Thoracic aorta (tissue), 2 donors: ENCODE measurements around the gene NPHP4. TPM values are rescaled to one million over a fixed set of nuclear protein-coding genes. Genes with fewer than 3 reads are reported as not detected.

ENCODE experiments used
- ATAC-seq: fragments of 150-250 bp; one replicate; pipeline ENCODE4 v1.8.0; 2017; ENCODE audit warnings: low read depth; ENCODE audit not compliant: insufficient number of reproducible peaks, low FRiP score
- DNase-seq: peaks from one replicate; pipeline ENCODE4 v3.0.0-alpha.2; 2020; ENCODE audit warnings: low spot score
- H3K27ac ChIP-seq, 2 donors: fragments of 200-600 bp; sonication (generic); 1 replicate in 1 of 2; 2 replicates in 1 of 2; pipeline ENCODE4 v1.5.1; 2016; ENCODE audit warnings: mild to moderate bottlenecking in 2 of 2, moderate library complexity in 2 of 2
- H3K27me3 ChIP-seq: fragments of 200-600 bp; sonication (generic); replicated peaks from 2 replicates; pipeline ENCODE4 v1.6.0; 2016; ENCODE audit warnings: mild to moderate bottlenecking; ENCODE audit not compliant: insufficient read depth
- H3K36me3 ChIP-seq: fragments of 200-600 bp; sonication (generic); one replicate; pipeline ENCODE4 v1.5.1; 2016
- H3K4me1 ChIP-seq, 2 donors: fragments of 200-600 bp; sonication (generic); 1 replicate in 1 of 2; 2 replicates in 1 of 2; pipeline versions ENCODE4 v1.5.1 to v1.6.0; 2016; ENCODE audit warnings: low read depth in 2 of 2, mild to moderate bottlenecking in 1 of 2; ENCODE audit not compliant: control insufficient read depth in 1 of 2
- H3K4me3 ChIP-seq: fragments of 200-600 bp; sonication (generic); 2 replicates; pipeline ENCODE4 v1.5.1; 2016; ENCODE audit warnings: mild to moderate bottlenecking
- H3K9me3 ChIP-seq: fragments of 200-600 bp; sonication (generic); 2 replicates; pipeline ENCODE4 v1.5.1; 2016
- total RNA-seq, 2 donors: library from RNA; depleted of rRNA; stranded (reverse); fragments of >200 nt; gene quantifications; one replicate each; pipeline versions ENCODE4 v1.1.0 to v1.2.3, GENCODE V29; 2016
- TF ChIP-seq, protein P1 (sequence below): fragments of 200-600 bp; sonication (generic); IDR thresholded peaks from one replicate; pipeline ENCODE4 v1.5.1; 2019; ENCODE audit warnings: antibody characterized with exemption

Gene NPHP4
- 10 to 100 TPM; 11.4 to 15.1 TPM for total RNA-seq

- no peaks in the 10 kb centered on the region for H3K9me3 ChIP-seq
- H3K27me3 ChIP-seq = no peaks in the 10 kb centered on the region
- TF ChIP-seq, protein P1, sequence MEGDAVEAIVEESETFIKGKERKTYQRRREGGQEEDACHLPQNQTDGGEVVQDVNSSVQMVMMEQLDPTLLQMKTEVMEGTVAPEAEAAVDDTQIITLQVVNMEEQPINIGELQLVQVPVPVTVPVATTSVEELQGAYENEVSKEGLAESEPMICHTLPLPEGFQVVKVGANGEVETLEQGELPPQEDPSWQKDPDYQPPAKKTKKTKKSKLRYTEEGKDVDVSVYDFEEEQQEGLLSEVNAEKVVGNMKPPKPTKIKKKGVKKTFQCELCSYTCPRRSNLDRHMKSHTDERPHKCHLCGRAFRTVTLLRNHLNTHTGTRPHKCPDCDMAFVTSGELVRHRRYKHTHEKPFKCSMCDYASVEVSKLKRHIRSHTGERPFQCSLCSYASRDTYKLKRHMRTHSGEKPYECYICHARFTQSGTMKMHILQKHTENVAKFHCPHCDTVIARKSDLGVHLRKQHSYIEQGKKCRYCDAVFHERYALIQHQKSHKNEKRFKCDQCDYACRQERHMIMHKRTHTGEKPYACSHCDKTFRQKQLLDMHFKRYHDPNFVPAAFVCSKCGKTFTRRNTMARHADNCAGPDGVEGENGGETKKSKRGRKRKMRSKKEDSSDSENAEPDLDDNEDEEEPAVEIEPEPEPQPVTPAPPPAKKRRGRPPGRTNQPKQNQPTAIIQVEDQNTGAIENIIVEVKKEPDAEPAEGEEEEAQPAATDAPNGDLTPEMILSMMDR = no peak
- H3K4me1 ChIP-seq = peaks cover 7 to 23% of the 10 kb centered on the region in 2 donors
- H3K36me3 ChIP-seq = no peaks in the 10 kb centered on the region
- H3K27ac ChIP-seq = peak within 1 kb of the TSS; percentile 86
- peak; percentile 98 for DNase-seq
- peak within 1 kb of the TSS; percentile 99 for H3K4me3 ChIP-seq
- peak; percentile 98 for ATAC-seq
These were observed at the start of gene NPHP4 for GRCh38 chr1:5992026-5992813. Gene NPHP4 (minus strand): TSS chr1:5992425. CDS start chr1:5986289, 6,136 bp downstream.

GRCh38 chr1:6041432-6042062 is 49.3 kb upstream of the NPHP4 start:
- no peaks in the 10 kb centered on the region for H3K36me3 ChIP-seq
- H3K27ac ChIP-seq = no peak overlapping the region
- no peaks in the 10 kb centered on the region for H3K9me3 ChIP-seq
- no peaks in the 10 kb centered on the region for H3K4me1 ChIP-seq
- TF ChIP-seq, protein P1 = peak; percentile 9
- DNase-seq (no peak), ATAC-seq (no peak)
- H3K4me3 ChIP-seq = no peak overlapping the region
- H3K27me3 ChIP-seq = no peaks in the 10 kb centered on the region

DNA sequence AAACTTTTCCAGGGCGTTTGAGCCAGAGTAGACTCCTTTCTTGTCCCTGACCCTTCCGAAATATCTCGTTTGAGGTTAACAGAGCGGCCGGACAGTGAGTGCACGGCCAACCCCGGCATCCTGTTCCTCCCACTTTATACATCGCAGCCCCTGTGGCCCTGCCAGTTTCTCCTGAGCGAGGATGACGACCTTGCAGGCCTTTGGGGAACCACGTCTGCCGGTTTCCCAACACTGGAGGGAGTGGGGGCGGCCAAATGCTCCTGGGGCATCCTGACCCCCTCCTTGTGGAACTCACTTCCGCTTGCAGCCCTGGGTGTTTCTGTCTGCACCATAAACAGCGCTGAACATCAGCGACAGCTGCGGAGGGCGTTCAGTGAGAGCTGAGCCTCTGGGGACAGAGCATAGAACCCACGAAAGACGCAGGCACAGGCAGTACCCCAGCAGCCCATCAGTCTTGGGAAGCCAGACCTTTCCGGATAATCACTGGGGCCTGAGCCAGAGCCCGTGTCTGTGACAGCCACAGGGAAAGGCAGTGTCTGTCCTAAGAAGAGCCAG is 48.7 kb upstream of the NPHP4 start:
- H3K9me3 ChIP-seq = no peaks in the 10 kb centered on the region
- H3K27me3 ChIP-seq = no peaks in the 10 kb centered on the region
- H3K4me1 ChIP-seq = no peaks in the 10 kb centered on the region
- ATAC-seq (no peak), DNase-seq (no peak)
- TF ChIP-seq, protein P1 = no peak
- H3K4me3 ChIP-seq = no peak overlapping the region
- H3K27ac ChIP-seq = no peak overlapping the region
- no peaks in the 10 kb centered on the region for H3K36me3 ChIP-seq

DNA sequence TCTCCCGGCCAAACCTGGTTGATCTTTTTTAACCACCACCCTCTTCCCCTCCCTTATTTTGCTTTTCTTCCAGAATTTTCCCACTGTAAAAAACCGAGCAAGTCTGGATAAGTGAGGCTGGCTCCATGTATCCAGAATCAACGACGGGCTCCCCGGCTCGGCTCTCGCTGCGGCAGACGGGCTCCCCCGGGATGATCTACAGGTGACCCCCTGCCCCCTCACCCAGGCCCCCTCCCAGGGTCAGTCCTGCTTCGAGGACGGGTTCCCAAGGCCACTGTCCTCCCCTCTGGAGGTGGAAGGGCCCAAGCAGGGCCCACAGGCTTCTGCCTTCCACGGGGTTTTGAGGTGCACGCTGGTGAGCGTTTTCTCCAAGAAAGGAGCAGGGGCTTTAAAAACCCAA is 48.2 kb upstream of the NPHP4 start:
- Histone ChIP-seq H3K4me1 (no peaks in the 10 kb centered on the region), H3K4me3 (no peak overlapping the region), H3K27me3 (no peaks in the 10 kb centered on the region)

GRCh38 chr1:6039031-6039430 is 46.8 kb upstream of the NPHP4 start:
- no peak for ATAC-seq
- Histone ChIP-seq H3K4me3 (no peak overlapping the region), H3K4me1 (no peaks in the 10 kb centered on the region), H3K27ac (no peak overlapping the region), H3K9me3 (no peaks in the 10 kb centered on the region), H3K27me3 (no peaks in the 10 kb centered on the region), H3K36me3 (no peaks in the 10 kb centered on the region)
- no peak for DNase-seq
- TF ChIP-seq, protein P1 = no peak

More for the DNA sequence above, 48.2 kb upstream of the NPHP4 start:
- H3K36me3 ChIP-seq = no peaks in the 10 kb centered on the region
- no peak overlapping the region for H3K27ac ChIP-seq
- TF ChIP-seq, protein P1 = no peak
- DNase-seq (no peak), ATAC-seq (no peak)
- no peaks in the 10 kb centered on the region for H3K9me3 ChIP-seq
